RPMI7951 (cell line): Measurements from ENCODE around the gene NRL. TPM values are rescaled to one million over a fixed set of nuclear protein-coding genes. Genes with fewer than 3 reads are reported as not detected.
"Not testable (repeated sequence)": the region's sequence is repeated elsewhere in the genome, so short reads cannot be mapped to it uniquely, and the experiment has no call there.

Experiments used
- DNase-seq: peaks from one replicate; pipeline ENCODE4 v3.0.0-alpha.2; 2012; ENCODE audit warnings: low read depth
- total RNA-seq: library from RNA; depleted of rRNA; stranded (reverse); fragments of >200 nt; shearing (Covaris generic); gene quantifications from 2 replicates; pipeline ENCODE4 v1.2.3, GENCODE V29; 2014; rRNA removed

Gene NRL
- total RNA-seq, 1 experiment from 2014 or later: 0.60 TPM

GRCh38 chr14:24052656-24053547, 61.8 kb downstream of the NRL start:
- DNase-seq: no peak

- peak; percentile 36 for DNase-seq
Measured at GRCh38 chr14:24051789-24052655, 62.7 kb downstream of the NRL start, which contains the start of gene CARMIL3. TSS of gene CARMIL3 (plus strand) at chr14:24052009. CDS start at chr14:24052154, 145 bp downstream.

- no peak for DNase-seq
Measured at GRCh38 chr14:24051176-24051788, 63.5 kb downstream of the NRL start.

- DNase-seq: not testable (repeated sequence)
Measured at GRCh38 chr14:24050753-24051152, 64.0 kb downstream of the NRL start.

- DNase-seq: not testable (repeated sequence)
Measured at GRCh38 chr14:24049002-24049401, 65.7 kb downstream of the NRL start.

- DNase-seq: no peak
Measured at GRCh38 chr14:24042746-24043145, 72.0 kb downstream of the NRL start.

- no peak for DNase-seq
Measured at GRCh38 chr14:24040692-24041091, 74.1 kb downstream of the NRL start.

- no peak for DNase-seq
Measured at GRCh38 chr14:24038686-24039085, 76.1 kb downstream of the NRL start.

- peak; percentile 42 for DNase-seq
Measured at GRCh38 chr14:24037658-24038037, 77.1 kb downstream of the NRL start.

GRCh38 chr14:24036963-24037657, 77.6 kb downstream of the NRL start:
- DNase-seq: not testable (repeated sequence)

GRCh38 chr14:24036169-24036962, 78.4 kb downstream of the NRL start:
- peak; percentile 81 for DNase-seq

- DNase-seq: not testable (repeated sequence)
Measured at GRCh38 chr14:24035769-24036168, 79.0 kb downstream of the NRL start.

- peak; percentile 63 for DNase-seq
Measured at GRCh38 chr14:24032727-24033418, 81.9 kb downstream of the NRL start.

GRCh38 chr14:24031331-24031730, 83.4 kb downstream of the NRL start:
- DNase-seq: not testable (repeated sequence)

GRCh38 chr14:24029687-24030086, 85.1 kb downstream of the NRL start:
- not testable (repeated sequence) for DNase-seq

Other genes with a start within 250 kb of the NRL start
- 25.1 and 48.0 TPM in 2 replicates for gene DHRS4, start 161.2 kb downstream of the NRL start, total RNA-seq
- 15.9 and 16.5 TPM in 2 replicates for gene DHRS4L2, start 126.0 kb downstream of the NRL start, total RNA-seq
- under 0.01 and 0.12 TPM in 2 replicates for gene CARMIL3, start 62.9 kb downstream of the NRL start, total RNA-seq
- not detected in 2 replicates for gene CPNE6, start 43.4 kb downstream of the NRL start, total RNA-seq
- gene PCK2, start 20.6 kb downstream of the NRL start, total RNA-seq: 12.3 and 12.5 TPM in 2 replicates
- gene DCAF11, start 172 bp downstream of the NRL start, total RNA-seq: 42.9 and 57.1 TPM in 2 replicates
- 0.20 TPM in 1 of 2 replicates, not detected in the other for gene FITM1, start 15.7 kb upstream of the NRL start, total RNA-seq
- 294 and 310 TPM in 2 replicates for gene PSME1, start 21.2 kb upstream of the NRL start, total RNA-seq
- 25.8 and 32.6 TPM in 2 replicates for gene EMC9, start 26.6 kb upstream of the NRL start, total RNA-seq
- 237 and 262 TPM in 2 replicates for gene PSME2, start 31.7 kb upstream of the NRL start, total RNA-seq
- gene RNF31, start 32.5 kb upstream of the NRL start, total RNA-seq: 28.5 and 37.8 TPM in 2 replicates
- gene IRF9, start 46.3 kb upstream of the NRL start, total RNA-seq: 39.3 and 54.4 TPM in 2 replicates
- gene REC8, start 57.1 kb upstream of the NRL start, total RNA-seq: 0.39 and 1.1 TPM in 2 replicates
- 22.9 and 30.9 TPM in 2 replicates for gene IPO4, start 73.9 kb upstream of the NRL start, total RNA-seq
- 52.5 and 69.2 TPM in 2 replicates for gene TM9SF1, start 80.5 kb upstream of the NRL start, total RNA-seq
- not detected in 2 replicates for gene TSSK4, start 90.7 kb upstream of the NRL start, total RNA-seq
- gene CHMP4A, start 98.5 kb upstream of the NRL start, total RNA-seq: 13.5 and 39.7 TPM in 2 replicates
- gene MDP1, start 101.1 kb upstream of the NRL start, total RNA-seq: 23.3 and 26.2 TPM in 2 replicates
- 306 and 349 TPM in 2 replicates for gene NEDD8, start 117.4 kb upstream of the NRL start, total RNA-seq
- 51.2 and 52.9 TPM in 2 replicates for gene GMPR2, start 118.0 kb upstream of the NRL start, total RNA-seq
- 39.5 and 42.9 TPM in 2 replicates for gene TINF2, start 127.7 kb upstream of the NRL start, total RNA-seq
- 0.60 and 0.78 TPM in 2 replicates for gene TGM1, start 148.2 kb upstream of the NRL start, total RNA-seq
- gene RABGGTA, start 156.6 kb upstream of the NRL start, total RNA-seq: 15.8 and 20.2 TPM in 2 replicates
- 12.6 and 15.6 TPM in 2 replicates for gene DHRS1, start 184.8 kb upstream of the NRL start, total RNA-seq
- gene NOP9, start 184.9 kb upstream of the NRL start, total RNA-seq: 10.7 and 10.8 TPM in 2 replicates
- gene CIDEB, start 193.0 kb upstream of the NRL start, total RNA-seq: not detected in 2 replicates
- 0.72 and 0.88 TPM in 2 replicates for gene LTB4R2, start 195.2 kb upstream of the NRL start, total RNA-seq
- 0.48 and 0.59 TPM in 2 replicates for gene LTB4R, start 196.6 kb upstream of the NRL start, total RNA-seq
- not detected in 2 replicates for gene ADCY4, start 220.1 kb upstream of the NRL start, total RNA-seq
- gene RIPK3, start 225.0 kb upstream of the NRL start, total RNA-seq: 0.60 and 1.3 TPM in 2 replicates